Ovary (tissue), 3 donors: ENCODE data around the gene ANKS1B.

ENCODE experiments used
- EP300 ChIP-seq: sonication (generic); formaldehyde crosslinking; IDR thresholded peaks from one replicate; pipeline ENCODE4 v1.6.1; 2017; ENCODE audit warnings: antibody characterized with exemption
- TF ChIP-seq, protein P1 (sequence below), 3 donors: fragments of 450-650 bp in 2 of 3; fragments of 200-600 bp in 1 of 3; IDR thresholded peaks; one replicate each; pipeline versions ENCODE4 v1.5.1 to v1.8.0; 2016 to 2022; ENCODE audit warnings: antibody characterized with exemption in 3 of 3, mild to moderate bottlenecking in 1 of 3
- donor health status: DM: no; HTN: no; CAD: no.

DNA sequence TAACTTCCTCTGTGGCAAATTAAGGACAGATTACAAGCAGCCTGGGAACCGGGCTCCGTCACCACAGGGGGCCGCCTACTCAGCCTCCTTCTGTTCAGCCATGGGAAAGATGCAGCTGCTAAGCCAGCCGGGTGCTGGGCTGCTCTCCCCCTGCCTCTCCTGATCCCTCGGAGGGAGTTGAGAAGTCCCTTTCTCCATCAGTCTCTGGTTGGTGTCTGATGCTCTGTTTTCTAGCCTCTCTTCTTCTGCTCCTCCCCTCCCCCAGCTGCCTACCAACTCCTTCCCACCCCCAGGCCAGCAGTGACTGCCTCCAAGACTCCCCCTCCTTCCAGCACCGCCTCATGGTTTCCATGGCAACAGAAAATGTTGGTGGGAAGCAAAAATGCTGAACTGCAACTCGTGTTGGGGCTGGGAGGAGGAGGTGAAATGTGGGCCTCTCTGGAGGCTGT is 853.0 kb downstream of the ANKS1B start:
- TF ChIP-seq, protein P1, sequence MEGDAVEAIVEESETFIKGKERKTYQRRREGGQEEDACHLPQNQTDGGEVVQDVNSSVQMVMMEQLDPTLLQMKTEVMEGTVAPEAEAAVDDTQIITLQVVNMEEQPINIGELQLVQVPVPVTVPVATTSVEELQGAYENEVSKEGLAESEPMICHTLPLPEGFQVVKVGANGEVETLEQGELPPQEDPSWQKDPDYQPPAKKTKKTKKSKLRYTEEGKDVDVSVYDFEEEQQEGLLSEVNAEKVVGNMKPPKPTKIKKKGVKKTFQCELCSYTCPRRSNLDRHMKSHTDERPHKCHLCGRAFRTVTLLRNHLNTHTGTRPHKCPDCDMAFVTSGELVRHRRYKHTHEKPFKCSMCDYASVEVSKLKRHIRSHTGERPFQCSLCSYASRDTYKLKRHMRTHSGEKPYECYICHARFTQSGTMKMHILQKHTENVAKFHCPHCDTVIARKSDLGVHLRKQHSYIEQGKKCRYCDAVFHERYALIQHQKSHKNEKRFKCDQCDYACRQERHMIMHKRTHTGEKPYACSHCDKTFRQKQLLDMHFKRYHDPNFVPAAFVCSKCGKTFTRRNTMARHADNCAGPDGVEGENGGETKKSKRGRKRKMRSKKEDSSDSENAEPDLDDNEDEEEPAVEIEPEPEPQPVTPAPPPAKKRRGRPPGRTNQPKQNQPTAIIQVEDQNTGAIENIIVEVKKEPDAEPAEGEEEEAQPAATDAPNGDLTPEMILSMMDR (IDR thresholded peaks at IDR 0.05), result no peak
- no peak for TF ChIP-seq EP300
